Left renal pelvis (tissue), 4 donors: Measurements from ENCODE around the gene PFKFB3. TPM values are rescaled to one million over a fixed set of nuclear protein-coding genes. Genes with fewer than 3 reads are reported as not detected.
"Not testable (repeated sequence)": the region's sequence is repeated elsewhere in the genome, so short reads cannot be mapped to it uniquely, and the experiment has no call there.

Source experiments
- DNase-seq, 4 donors: peaks; one replicate each; pipeline ENCODE4 v3.0.0-alpha.2; 2013; ENCODE audit warnings: low read depth in 4 of 4, low spot score in 3 of 4
- polyA plus RNA-seq, 4 donors: library from polyadenylated mRNA; unstranded; fragments of 120-200 nt; gene quantifications; one replicate each; pipeline ENCODE4 v1.2.1, GENCODE V29; 2013; ENCODE audit not compliant: insufficient read length in 4 of 4

Gene PFKFB3
- polyA plus RNA-seq, 4 donors, result 20.0 to 45.8 (median 33.6) TPM

GRCh38 chr10:6232846-6233724 lies 30.4 kb downstream of the PFKFB3 start:
- DNase-seq, result no peak

- no peak for DNase-seq
These were observed 31.1 kb downstream of the PFKFB3 start for GRCh38 chr10:6233725-6234277.

- DNase-seq, result no peak
These were observed 31.6 kb downstream of the PFKFB3 start for GRCh38 chr10:6234371-6234770.

- no peak for DNase-seq
These were observed 33.8 kb downstream of the PFKFB3 start for GRCh38 chr10:6236349-6237198.

- no peak for DNase-seq
These were observed 34.4 kb downstream of the PFKFB3 start for GRCh38 chr10:6237199-6237530.

GRCh38 chr10:6238587-6239212 lies 36.0 kb downstream of the PFKFB3 start:
- not testable (repeated sequence) for DNase-seq

- DNase-seq, result no peak
These were observed 36.7 kb downstream of the PFKFB3 start for GRCh38 chr10:6239213-6239991.

GRCh38 chr10:6240254-6240653 lies 37.5 kb downstream of the PFKFB3 start:
- no peak for DNase-seq

GRCh38 chr10:6242089-6242488 lies 39.4 kb downstream of the PFKFB3 start:
- DNase-seq, result no peak

- DNase-seq, result no peak
These were observed 41.8 kb downstream of the PFKFB3 start for GRCh38 chr10:6244510-6244909.

- DNase-seq, result peak in 1 of 4 donors; percentile 24
These were observed 44.4 kb downstream of the PFKFB3 start for GRCh38 chr10:6247041-6247712.

- not testable (repeated sequence) for DNase-seq
These were observed 46.2 kb downstream of the PFKFB3 start for GRCh38 chr10:6248908-6249307.

- no peak for DNase-seq
These were observed 47.0 kb downstream of the PFKFB3 start for GRCh38 chr10:6249698-6250097.

GRCh38 chr10:6250745-6251144 lies 48.0 kb downstream of the PFKFB3 start:
- DNase-seq, result no peak

- DNase-seq, result no peak
These were observed 51.5 kb downstream of the PFKFB3 start for GRCh38 chr10:6254201-6254600.

GRCh38 chr10:6255548-6256061 lies 52.9 kb downstream of the PFKFB3 start:
- DNase-seq, result no peak

- DNase-seq, result no peak
These were observed 53.7 kb downstream of the PFKFB3 start for GRCh38 chr10:6256439-6256838.

GRCh38 chr10:6259153-6259552 lies 56.4 kb downstream of the PFKFB3 start:
- DNase-seq, result no peak

GRCh38 chr10:6260843-6261242 lies 58.1 kb downstream of the PFKFB3 start:
- DNase-seq, result no peak
